GM23338 (cell line): ENCODE results near the gene PCSK2. TPM values are rescaled to one million over a fixed set of nuclear protein-coding genes. Genes with fewer than 3 reads are reported as not detected.

Source experiments
- ATAC-seq: fragments of 200-7000 bp; cut with Tn5 transposase; 3 replicates; pipeline ENCODE4 v1.9.1; 2020
- DNase-seq: peaks from one replicate; pipeline ENCODE4 v3.0.0-alpha.2; 2015; ENCODE audit warnings: low spot score
- H2AFZ ChIP-seq: fragments of 200-600 bp; sonication (generic); 2 replicates; pipeline ENCODE4 v1.8.0; 2016; ENCODE audit warnings: antibody characterized with exemption, mild to moderate bottlenecking, moderate library complexity
- H3F3A ChIP-seq: fragments of 200-600 bp; sonication (generic); replicated peaks from 2 replicates; pipeline ENCODE4 v1.8.0; 2017; ENCODE audit warnings: antibody characterized with exemption, mixed run types, low read depth
- H3K27ac ChIP-seq: fragments of 200-600 bp; sonication (generic); 2 replicates; pipeline ENCODE4 v1.6.1; 2016; ENCODE audit warnings: low read depth
- H3K27me3 ChIP-seq: fragments of 200-600 bp; sonication (generic); 2 replicates; pipeline ENCODE4 v1.8.0; 2016; ENCODE audit warnings: mild to moderate bottlenecking, mixed run types, moderate library complexity; ENCODE audit not compliant: insufficient read depth
- H3K36me3 ChIP-seq: fragments of 200-600 bp; sonication (generic); 2 replicates; pipeline ENCODE4 v1.8.0; 2016; ENCODE audit warnings: mild to moderate bottlenecking; ENCODE audit not compliant: insufficient read depth
- H3K4me1 ChIP-seq: fragments of 200-600 bp; sonication (generic); 2 replicates; pipeline ENCODE4 v1.8.0; 2016; ENCODE audit warnings: mild to moderate bottlenecking, moderate library complexity; ENCODE audit not compliant: insufficient read depth
- H3K4me2 ChIP-seq: fragments of 200-600 bp; sonication (generic); 2 replicates; pipeline ENCODE4 v1.7.1; 2017; ENCODE audit warnings: mixed run types
- H3K4me3 ChIP-seq: fragments of 200-600 bp; sonication (generic); 2 replicates; pipeline ENCODE4 v1.6.1; 2016; ENCODE audit warnings: mixed run types
- H3K79me2 ChIP-seq: fragments of 200-600 bp; sonication (generic); replicated peaks from 2 replicates; pipeline ENCODE4 v1.8.0; 2017; ENCODE audit warnings: mild to moderate bottlenecking; ENCODE audit not compliant: insufficient read depth
- H3K9me2 ChIP-seq: fragments of 200-600 bp; sonication (generic); 2 replicates; pipeline ENCODE4 v1.8.0; 2017; ENCODE audit not compliant: insufficient read depth
- H4K20me1 ChIP-seq: fragments of 200-600 bp; sonication (generic); replicated peaks from 2 replicates; pipeline ENCODE4 v1.8.0; 2017; ENCODE audit warnings: mild to moderate bottlenecking; ENCODE audit not compliant: insufficient read depth
- H3K27ac Mint-ChIP-seq: 2 replicates; pipeline ENCODE4 v1.8.0; 2020; ENCODE audit warnings: inconsistent platforms, mild to moderate bottlenecking, moderate library complexity, mixed read lengths
- H3K27me3 Mint-ChIP-seq: 3 replicates; pipeline ENCODE4 v1.8.0; 2022; ENCODE audit warnings: low read depth, mild to moderate bottlenecking, moderate library complexity, mixed read lengths, inconsistent platforms; ENCODE audit not compliant: insufficient read depth, poor library complexity
- H3K36me3 Mint-ChIP-seq: 3 replicates; pipeline ENCODE4 v1.8.0; 2021; ENCODE audit warnings: low read depth, mild to moderate bottlenecking, inconsistent platforms, moderate library complexity, mixed read lengths
- H3K4me1 Mint-ChIP-seq: 3 replicates; pipeline ENCODE4 v1.8.0; 2020; ENCODE audit warnings: mild to moderate bottlenecking, inconsistent platforms, mixed read lengths
- H3K4me3 Mint-ChIP-seq: 3 replicates; pipeline ENCODE4 v1.8.0; 2021; ENCODE audit warnings: moderate library complexity, mild to moderate bottlenecking, inconsistent platforms, mixed read lengths
- H3K9me3 Mint-ChIP-seq: 3 replicates; pipeline ENCODE4 v1.8.0; 2020; ENCODE audit warnings: moderate library complexity, mild to moderate bottlenecking, inconsistent platforms, mixed read lengths
- CREB1 ChIP-seq: fragments of 250-450 bp; sonication (Bioruptor Pico); IDR thresholded peaks from 2 replicates; pipeline ENCODE4 v1.5.0; 2020; ENCODE audit warnings: low read depth, mild to moderate bottlenecking, moderate library complexity
- CTCF ChIP-seq, 2 experiments: fragments of 200-600 bp in 1 of 2; sonication (generic) in 1 of 2; conservative IDR thresholded peaks; 2 replicates each; pipeline versions ENCODE4 v1.5.1 to v1.6.1; 2016 to 2017; ENCODE audit warnings: antibody characterized with exemption in 2 of 2, low read depth in 2 of 2, mild to moderate bottlenecking in 2 of 2, moderate library complexity in 1 of 2
- ETS1 ChIP-seq: IDR thresholded peaks from 2 replicates; pipeline ENCODE4 v1.6.1; 2016; ENCODE audit warnings: antibody characterized with exemption
- EZH2 ChIP-seq: fragments of 200-600 bp; sonication (generic); IDR thresholded peaks from one replicate; pipeline ENCODE4 v1.8.0; 2017; ENCODE audit warnings: antibody characterized with exemption, mild to moderate bottlenecking, low read depth; ENCODE audit not compliant: unreplicated experiment
- EZH2phosphoT487 ChIP-seq: fragments of 200-600 bp; sonication (generic); IDR thresholded peaks from one replicate; pipeline ENCODE4 v1.8.1; 2018; ENCODE audit warnings: antibody characterized with exemption; ENCODE audit not compliant: unreplicated experiment
- JUNB ChIP-seq: IDR thresholded peaks from one replicate; pipeline ENCODE4 v1.6.1; 2016; ENCODE audit warnings: antibody characterized with exemption; ENCODE audit not compliant: unreplicated experiment
- NANOG ChIP-seq: IDR thresholded peaks from 2 replicates; pipeline ENCODE4 v1.6.1; 2016; ENCODE audit warnings: antibody characterized with exemption, borderline replicate concordance
- POLR2AphosphoS5 ChIP-seq: IDR thresholded peaks from 2 replicates; pipeline ENCODE4 v1.6.1; 2016; ENCODE audit warnings: antibody characterized with exemption, low read depth
- REST ChIP-seq: IDR thresholded peaks from one replicate; pipeline ENCODE4 v1.6.1; 2018; ENCODE audit warnings: antibody characterized with exemption; ENCODE audit not compliant: unreplicated experiment
- STAT1 ChIP-seq: IDR thresholded peaks from one replicate; pipeline ENCODE4 v1.6.1; 2016; ENCODE audit warnings: antibody characterized with exemption; ENCODE audit not compliant: unreplicated experiment
- ZNF114 ChIP-seq: fragments of 250-450 bp; sonication (Bioruptor Pico); IDR thresholded peaks from 2 replicates; pipeline ENCODE4 v1.5.0; 2020; ENCODE audit warnings: mild to moderate bottlenecking, moderate library complexity
- ZNF331 ChIP-seq: fragments of 250-450 bp; sonication (Bioruptor Pico); IDR thresholded peaks from 2 replicates; pipeline ENCODE4 v1.5.0; 2020; ENCODE audit warnings: low read depth, mild to moderate bottlenecking, moderate library complexity
- ZNF462 ChIP-seq: fragments of 250-450 bp; sonication (Bioruptor Pico); IDR thresholded peaks from 2 replicates; pipeline ENCODE4 v1.5.0; 2020; ENCODE audit warnings: mild to moderate bottlenecking, moderate library complexity
- polyA plus RNA-seq: library from polyadenylated mRNA; unstranded; fragments of >200 nt; fragmentation: Nextera tagmentation; extraction: Ambion mirVana; gene quantifications from 2 replicates; pipeline ENCODE4 v1.2.1, GENCODE V29; 2016
- total RNA-seq: library from RNA; depleted of rRNA; stranded (reverse); fragments of >200 nt; shearing (Covaris generic); gene quantifications from 2 replicates; pipeline ENCODE4 v1.2.3, GENCODE V29; 2014

PCSK2 gene
- total and polyA plus RNA-seq, 2 experiments from 2014 or later = 0.37 to 1.1 TPM

GRCh38 chr20:17448071-17448470, 221.2 kb downstream of the PCSK2 start:
- H3K27ac ChIP-seq = no peak overlapping the region
- no peaks in the 10 kb centered on the region for H3F3A ChIP-seq
- H4K20me1 ChIP-seq = no peaks in the 10 kb centered on the region
- ATAC-seq (no peak), DNase-seq (no peak)
- no peaks in the 10 kb centered on the region for H3K36me3 ChIP-seq
- Mint-ChIP-seq H3K27ac (no peak overlapping the region), H3K9me3 (no peaks in the 10 kb centered on the region), H3K4me1 (no peaks in the 10 kb centered on the region), H3K4me3 (no peak overlapping the region), H3K36me3 (no peaks in the 10 kb centered on the region), H3K27me3 (peaks cover 3% of the 10 kb centered on the region)
- H3K4me3 ChIP-seq = no peak overlapping the region
- no peaks in the 10 kb centered on the region for H3K79me2 ChIP-seq
- H3K9me2 ChIP-seq = no peaks in the 10 kb centered on the region
- no peaks in the 10 kb centered on the region for H3K4me1 ChIP-seq
- no peak overlapping the region for H2AFZ ChIP-seq
- no peak overlapping the region for H3K4me2 ChIP-seq
- H3K27me3 ChIP-seq = no peaks in the 10 kb centered on the region
- no peak for TF ChIP-seq JUNB
- no peak for TF ChIP-seq ZNF462 (CRISPR knock-in tag)
- TF ChIP-seq STAT1 = no peak
- TF ChIP-seq CTCF (conservative IDR thresholded peaks at IDR 0.05; ENCODE audit: low read depth in 2 of 2) = no peak
- no peak for TF ChIP-seq ZNF114 (CRISPR knock-in tag)
- no peak for TF ChIP-seq NANOG
- TF ChIP-seq EZH2 = no peak
- TF ChIP-seq ETS1 = no peak
- no peak for TF ChIP-seq ZNF331
- TF ChIP-seq REST = no peak
- no peak for TF ChIP-seq POLR2AphosphoS5
- no peak for TF ChIP-seq CREB1
- no peak for TF ChIP-seq EZH2phosphoT487
